Osteoblast (primary cell): ENCODE results near the gene DNASE1L3. TPM values are rescaled to one million over a fixed set of nuclear protein-coding genes. Genes with fewer than 3 reads are reported as not detected.

Experiments used
- DNase-seq: peaks from one replicate; pipeline ENCODE4 v3.0.0; 2011; ENCODE audit warnings: low spot score, mixed read lengths; ENCODE audit not compliant: insufficient read length; ENCODE audit errors: missing footprints
- H2AFZ ChIP-seq: 2 replicates; pipeline ENCODE4 v1.6.0; 2011; ENCODE audit warnings: mild to moderate bottlenecking, low read length
- H3K27ac ChIP-seq: 2 replicates; pipeline ENCODE4 v1.5.1; 2011; ENCODE audit warnings: mild to moderate bottlenecking, low read depth, low read length, moderate library complexity
- H3K27me3 ChIP-seq: 2 replicates; pipeline ENCODE4 v1.6.0; 2012; ENCODE audit warnings: mild to moderate bottlenecking, control low read depth, inconsistent platforms, low read length, moderate library complexity; ENCODE audit not compliant: insufficient read depth
- H3K36me3 ChIP-seq: 2 replicates; pipeline ENCODE4 v1.5.1; 2011; ENCODE audit warnings: mild to moderate bottlenecking, low read length, control low read depth, moderate library complexity; ENCODE audit not compliant: insufficient read depth
- H3K4me1 ChIP-seq: 2 replicates; pipeline ENCODE4 v1.5.1; 2011; ENCODE audit warnings: mild to moderate bottlenecking, low read length, control low read depth, moderate library complexity; ENCODE audit not compliant: insufficient read depth
- H3K4me2 ChIP-seq: 2 replicates; pipeline ENCODE4 v1.6.0; 2011; ENCODE audit warnings: mild to moderate bottlenecking, low read length; ENCODE audit not compliant: insufficient read depth
- H3K4me3 ChIP-seq: fragments of 200-600 bp; sonication (generic); 3 replicates; pipeline ENCODE4 v1.5.1; 2012; ENCODE audit warnings: mild to moderate bottlenecking, low read length, inconsistent platforms; ENCODE audit not compliant: insufficient read depth
- H3K79me2 ChIP-seq: 2 replicates; pipeline ENCODE4 v1.6.0; 2012; ENCODE audit warnings: mild to moderate bottlenecking, low read length, control low read depth, inconsistent platforms; ENCODE audit not compliant: insufficient read depth
- H3K9me3 ChIP-seq: 2 replicates; pipeline ENCODE4 v1.5.1; 2011; ENCODE audit warnings: low read depth, low read length, control low read depth
- H4K20me1 ChIP-seq: 2 replicates; pipeline ENCODE4 v1.6.0; 2012; ENCODE audit warnings: mild to moderate bottlenecking, low read length, control low read depth; ENCODE audit not compliant: insufficient read depth
- CTCF ChIP-seq: IDR thresholded peaks from 2 replicates; pipeline ENCODE4 v1.5.1; 2011; ENCODE audit warnings: mild to moderate bottlenecking, low read depth, low read length, moderate library complexity; ENCODE audit errors: extremely low read depth
- total RNA-seq: library from RNA; depleted of rRNA; stranded (reverse); fragments of >200 nt; gene quantifications from 2 replicates; pipeline ENCODE4 v1.2.3, GENCODE V29; 2012

The DNASE1L3 gene
- total RNA-seq, 1 donor = not detected

- no peaks in the 10 kb centered on the region for H4K20me1 ChIP-seq
- peaks cover 3% of the 10 kb centered on the region for H3K27me3 ChIP-seq
- DNase-seq = peak; percentile 82
- no peak overlapping the region for H3K27ac ChIP-seq
- H3K4me1 ChIP-seq = no peaks in the 10 kb centered on the region
- H3K79me2 ChIP-seq = no peaks in the 10 kb centered on the region
- H3K36me3 ChIP-seq = no peaks in the 10 kb centered on the region
- TF ChIP-seq CTCF = no peak
- H3K4me3 ChIP-seq = no peak overlapping the region
- no peaks in the 10 kb centered on the region for H3K9me3 ChIP-seq
- no peak overlapping the region for H3K4me2 ChIP-seq
- H2AFZ ChIP-seq = no peak overlapping the region
These were observed 26.3 kb downstream of the DNASE1L3 start for GRCh38 chr3:58184309-58184981.

- Histone ChIP-seq H3K9me3 (no peaks in the 10 kb centered on the region), H3K27me3 (peaks cover 3% of the 10 kb centered on the region), H3K4me2 (no peak overlapping the region), H3K4me1 (no peaks in the 10 kb centered on the region), H2AFZ (no peak overlapping the region), H4K20me1 (no peaks in the 10 kb centered on the region), H3K36me3 (no peaks in the 10 kb centered on the region), H3K4me3 (no peak overlapping the region), H3K79me2 (no peaks in the 10 kb centered on the region), H3K27ac (no peak overlapping the region)
- peak; percentile 64 for DNase-seq
- TF ChIP-seq CTCF = no peak
These were observed 26.9 kb downstream of the DNASE1L3 start for GRCh38 chr3:58183891-58184290.

GRCh38 chr3:58183221-58183620 is 27.6 kb downstream of the DNASE1L3 start:
- DNase-seq = peak; percentile 66
- Histone ChIP-seq H3K36me3 (no peaks in the 10 kb centered on the region), H3K79me2 (no peaks in the 10 kb centered on the region), H3K27me3 (peaks cover 3% of the 10 kb centered on the region), H2AFZ (no peak overlapping the region), H3K4me1 (peaks cover 1% of the 10 kb centered on the region), H3K4me2 (no peak overlapping the region), H4K20me1 (no peaks in the 10 kb centered on the region), H3K27ac (no peak overlapping the region), H3K4me3 (no peak overlapping the region), H3K9me3 (no peaks in the 10 kb centered on the region)
- TF ChIP-seq CTCF = no peak

- Histone ChIP-seq H3K4me1 (peaks cover 6% of the 10 kb centered on the region), H3K9me3 (no peaks in the 10 kb centered on the region), H4K20me1 (no peaks in the 10 kb centered on the region), H3K27ac (no peak overlapping the region), H3K36me3 (no peaks in the 10 kb centered on the region), H3K4me3 (no peak overlapping the region), H3K79me2 (no peaks in the 10 kb centered on the region), H3K27me3 (peaks cover 3% of the 10 kb centered on the region), H2AFZ (no peak overlapping the region), H3K4me2 (no peak overlapping the region)
- no peak for DNase-seq
- TF ChIP-seq CTCF = no peak
These were observed 29.7 kb downstream of the DNASE1L3 start for GRCh38 chr3:58180940-58181587.
